Medulla oblongata (tissue), 1 donor: ENCODE data around the gene SDC4.
A peak's percentile ranks its signal among the peaks of the same experiment; 100 is the strongest.

ENCODE experiments used
- DNase-seq: peaks from one replicate; pipeline ENCODE4 v3.0.0-alpha.2; 2015; ENCODE audit errors: extremely low spot score

SDC4 gene

GRCh38 chr20:45297786-45298497, 50.3 kb downstream of the SDC4 start:
- DNase-seq: no peak

GRCh38 chr20:45294659-45295058, 53.6 kb downstream of the SDC4 start:
- DNase-seq: no peak

- no peak for DNase-seq
These were observed 54.2 kb downstream of the SDC4 start for GRCh38 chr20:45294003-45294368.

- peak; percentile 61 for DNase-seq
These were observed 54.9 kb downstream of the SDC4 start for GRCh38 chr20:45293041-45294002.

GRCh38 chr20:45292343-45292742, 55.9 kb downstream of the SDC4 start:
- DNase-seq: no peak

- no peak for DNase-seq
These were observed 56.7 kb downstream of the SDC4 start for GRCh38 chr20:45291526-45291925.

GRCh38 chr20:45290677-45291355, 57.4 kb downstream of the SDC4 start:
- peak; percentile 89 for DNase-seq

- no peak for DNase-seq
These were observed 58.1 kb downstream of the SDC4 start for GRCh38 chr20:45289942-45290676.

GRCh38 chr20:45288860-45289259, 59.4 kb downstream of the SDC4 start:
- DNase-seq: no peak

GRCh38 chr20:45288376-45288775, 59.8 kb downstream of the SDC4 start:
- no peak for DNase-seq

- DNase-seq: no peak
These were observed 64.6 kb downstream of the SDC4 start for GRCh38 chr20:45283551-45284057.

- no peak for DNase-seq
These were observed 65.3 kb downstream of the SDC4 start for GRCh38 chr20:45282700-45283550.

- no peak for DNase-seq
These were observed 68.2 kb downstream of the SDC4 start for GRCh38 chr20:45279992-45280391.

- DNase-seq: no peak
These were observed 72.9 kb downstream of the SDC4 start for GRCh38 chr20:45275338-45275737.
